Mammary epithelial cell (primary cell): ENCODE measurements around the gene EYS.

Experiments used
- EZH2 ChIP-seq: IDR thresholded peaks from 2 replicates; pipeline ENCODE4 v1.6.1; 2012; ENCODE audit warnings: low read length, inconsistent platforms, borderline replicate concordance
- TF ChIP-seq, protein P1 (sequence below), 2 donors: IDR thresholded peaks in 1 of 2; conservative IDR thresholded peaks in 1 of 2; 2 replicates each; pipeline ENCODE4 v1.5.1; 2011 to 2012; ENCODE audit warnings: inconsistent platforms in 2 of 2, low read length in 2 of 2, mild to moderate bottlenecking in 2 of 2, control low read depth in 1 of 2, low read depth in 1 of 2; ENCODE audit not compliant: insufficient read depth in 1 of 2; ENCODE audit errors: extremely low read depth in 1 of 2

DNA sequence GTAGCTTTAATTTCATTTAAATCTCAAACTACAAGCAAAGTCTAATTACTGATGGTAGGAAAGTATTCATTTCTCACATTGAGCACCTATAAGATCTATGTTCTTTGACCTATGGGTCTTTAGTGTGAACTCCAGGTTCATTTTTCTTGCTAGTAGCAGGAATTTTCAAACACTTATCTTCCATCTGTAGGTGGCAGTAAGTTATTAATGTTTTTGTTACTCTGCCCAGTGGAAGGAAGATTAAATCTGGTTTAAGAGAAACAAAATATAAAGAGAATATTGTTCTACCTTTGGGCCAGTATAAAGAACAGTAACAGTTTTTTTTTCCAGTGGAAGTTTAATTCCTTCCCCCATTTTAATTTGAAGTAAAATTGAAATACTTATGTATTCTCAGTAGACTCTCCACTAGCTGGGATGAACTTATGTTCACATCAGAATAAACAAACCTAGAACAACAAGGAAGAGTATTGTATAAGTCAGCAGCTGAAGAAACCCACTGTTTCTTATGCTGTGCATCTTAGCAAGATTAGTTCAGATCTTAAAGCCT is 1743.2 kb downstream of the EYS start:
- TF ChIP-seq, protein P1, sequence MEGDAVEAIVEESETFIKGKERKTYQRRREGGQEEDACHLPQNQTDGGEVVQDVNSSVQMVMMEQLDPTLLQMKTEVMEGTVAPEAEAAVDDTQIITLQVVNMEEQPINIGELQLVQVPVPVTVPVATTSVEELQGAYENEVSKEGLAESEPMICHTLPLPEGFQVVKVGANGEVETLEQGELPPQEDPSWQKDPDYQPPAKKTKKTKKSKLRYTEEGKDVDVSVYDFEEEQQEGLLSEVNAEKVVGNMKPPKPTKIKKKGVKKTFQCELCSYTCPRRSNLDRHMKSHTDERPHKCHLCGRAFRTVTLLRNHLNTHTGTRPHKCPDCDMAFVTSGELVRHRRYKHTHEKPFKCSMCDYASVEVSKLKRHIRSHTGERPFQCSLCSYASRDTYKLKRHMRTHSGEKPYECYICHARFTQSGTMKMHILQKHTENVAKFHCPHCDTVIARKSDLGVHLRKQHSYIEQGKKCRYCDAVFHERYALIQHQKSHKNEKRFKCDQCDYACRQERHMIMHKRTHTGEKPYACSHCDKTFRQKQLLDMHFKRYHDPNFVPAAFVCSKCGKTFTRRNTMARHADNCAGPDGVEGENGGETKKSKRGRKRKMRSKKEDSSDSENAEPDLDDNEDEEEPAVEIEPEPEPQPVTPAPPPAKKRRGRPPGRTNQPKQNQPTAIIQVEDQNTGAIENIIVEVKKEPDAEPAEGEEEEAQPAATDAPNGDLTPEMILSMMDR (conservative IDR thresholded peaks at IDR 0.05 in 1 of 2, IDR thresholded peaks at IDR 0.05 in 1 of 2; ENCODE audit: extremely low read depth in 1 of 2, insufficient read depth in 1 of 2, low read depth in 1 of 2, low read length in 2 of 2), result no peak
- TF ChIP-seq EZH2, result no peak
